ENCODE data around the gene MAPK8. TPM values are rescaled to one million over a fixed set of nuclear protein-coding genes. Genes with fewer than 3 reads are reported as not detected.

MAPK8 gene
- total and polyA plus RNA-seq, 7 experiments from 2014 or later: 22.2 to 63.9 (median 41.9) TPM

- intact Hi-C loops (cut with micrococcal nuclease): no loop called here
- CTCF ChIA-PET: no interaction called here
- Mint-ChIP-seq H3K9me3 (peaks cover 0 to 5% (median 2%) of the 10 kb centered on the region in 11 donors), H3K27me3 (no peaks in the 10 kb centered on the region), H3K4me3 (peak overlapping the region in 8 of 10 donors; percentile 1 to 74 (median 58)), H3K36me3 (peaks cover 7 to 46% (median 15%) of the 10 kb centered on the region in 5 donors), H3K27ac (peak overlapping the region in 6 of 9 donors; percentile 37 to 82 (median 62)), H3K4me1 (peaks cover 7 to 81% (median 74%) of the 10 kb centered on the region in 7 donors)
- H3K27ac ChIP-seq (ENCODE audit: low read depth, low read length): no peak overlapping the region
- POLR2A ChIA-PET: no interaction called here
- H3K9me3 ChIP-seq (ENCODE audit: control insufficient read depth in 2 of 3, low read length in 3 of 3): peaks cover 0 to 3% (median 0%) of the 10 kb centered on the region in 3 experiments
- peaks cover 0 to 5% of the 10 kb centered on the region in 2 donors for H3K4me1 ChIP-seq (ENCODE audit: control insufficient read depth in 2 of 2, insufficient read depth in 2 of 2, low read length in 2 of 2)
- ATAC-seq: peak; percentile 60
- H3K27me3 ChIP-seq (ENCODE audit: control insufficient read depth in 2 of 2, insufficient read depth in 2 of 2, low read length in 2 of 2): no peaks in the 10 kb centered on the region
- no peaks in the 10 kb centered on the region for H3K36me3 ChIP-seq (ENCODE audit: control insufficient read depth in 2 of 3, insufficient read depth in 3 of 3, low read length in 3 of 3)
- no peak overlapping the region for H3K4me3 ChIP-seq (ENCODE audit: low read length)
- peak in 6 of 9 donors; percentile 28 to 56 (median 48) for DNase-seq
Observed at GRCh38 chr10:48330269-48330668, 23.8 kb downstream of the MAPK8 start.

GRCh38 chr10:48331436-48331835, 25.0 kb downstream of the MAPK8 start:
- H3K4me1 Mint-ChIP-seq: peaks cover 7 to 70% (median 63%) of the 10 kb centered on the region in 7 donors

GRCh38 chr10:48332166-48332870, 25.8 kb downstream of the MAPK8 start:
- ATAC-seq (no peak), DNase-seq (no peak)
- H3K27ac Mint-ChIP-seq: peak overlapping the region in 1 of 9 donors; percentile 22
- H3K9me3 Mint-ChIP-seq: peaks cover 0 to 5% (median 3%) of the 10 kb centered on the region in 11 donors
- no peak overlapping the region for H3K27ac ChIP-seq (ENCODE audit: low read depth, low read length)
- H3K4me1 ChIP-seq (ENCODE audit: control insufficient read depth in 2 of 2, insufficient read depth in 2 of 2, low read length in 2 of 2): peaks cover 0 to 5% of the 10 kb centered on the region in 2 donors
- POLR2A ChIA-PET: no interaction called here
- H3K27me3 Mint-ChIP-seq: no peaks in the 10 kb centered on the region
- H3K36me3 ChIP-seq (ENCODE audit: control insufficient read depth in 2 of 3, insufficient read depth in 3 of 3, low read length in 3 of 3): no peaks in the 10 kb centered on the region
- H3K9me3 ChIP-seq (ENCODE audit: control insufficient read depth in 2 of 3, low read length in 3 of 3): peaks cover 0 to 3% (median 0%) of the 10 kb centered on the region in 3 experiments
- no peak overlapping the region for H3K4me3 ChIP-seq (ENCODE audit: low read length)
- H3K27me3 ChIP-seq (ENCODE audit: control insufficient read depth in 2 of 2, insufficient read depth in 2 of 2, low read length in 2 of 2): no peaks in the 10 kb centered on the region
- peaks cover 5 to 46% (median 26%) of the 10 kb centered on the region in 5 donors for H3K36me3 Mint-ChIP-seq
- no peak overlapping the region for H3K4me3 Mint-ChIP-seq
- intact Hi-C loops (cut with micrococcal nuclease): no loop called here
- CTCF ChIA-PET: no interaction called here
- H3K4me1 Mint-ChIP-seq: peaks cover 10 to 69% (median 58%) of the 10 kb centered on the region in 7 donors

More at GRCh38 chr10:48331436-48331835, 25.0 kb downstream of the MAPK8 start:
- peaks cover 5 to 47% (median 21%) of the 10 kb centered on the region in 5 donors for H3K36me3 Mint-ChIP-seq
- Histone ChIP-seq H3K4me1 (ENCODE audit: control insufficient read depth in 2 of 2, insufficient read depth in 2 of 2, low read length in 2 of 2) (peaks cover 0 to 5% of the 10 kb centered on the region in 2 donors), H3K36me3 (ENCODE audit: control insufficient read depth in 2 of 3, insufficient read depth in 3 of 3, low read length in 3 of 3) (no peaks in the 10 kb centered on the region), H3K27ac (ENCODE audit: low read depth, low read length) (no peak overlapping the region), H3K27me3 (ENCODE audit: control insufficient read depth in 2 of 2, insufficient read depth in 2 of 2, low read length in 2 of 2) (no peaks in the 10 kb centered on the region), H3K4me3 (ENCODE audit: low read length) (no peak overlapping the region), H3K9me3 (ENCODE audit: control insufficient read depth in 2 of 3, low read length in 3 of 3) (peaks cover 0 to 3% (median 0%) of the 10 kb centered on the region in 3 experiments)
- H3K4me3 Mint-ChIP-seq: peak overlapping the region in 1 of 10 donors; percentile 56
- no peaks in the 10 kb centered on the region for H3K27me3 Mint-ChIP-seq
- DNase-seq (no peak), ATAC-seq (no peak)
- CTCF ChIA-PET: no interaction called here
- intact Hi-C loops (cut with micrococcal nuclease): no loop called here
- POLR2A ChIA-PET: no interaction called here
- peaks cover 0 to 5% (median 2%) of the 10 kb centered on the region in 11 donors for H3K9me3 Mint-ChIP-seq
- peak overlapping the region in 1 of 9 donors; percentile 62 for H3K27ac Mint-ChIP-seq

GRCh38 chr10:48332871-48333216, 26.4 kb downstream of the MAPK8 start:
- Histone ChIP-seq H3K9me3 (ENCODE audit: control insufficient read depth in 2 of 3, low read length in 3 of 3) (peaks cover 0 to 3% (median 0%) of the 10 kb centered on the region in 3 experiments), H3K4me3 (ENCODE audit: low read length) (no peak overlapping the region), H3K27me3 (ENCODE audit: control insufficient read depth in 2 of 2, insufficient read depth in 2 of 2, low read length in 2 of 2) (no peaks in the 10 kb centered on the region), H3K4me1 (ENCODE audit: control insufficient read depth in 2 of 2, insufficient read depth in 2 of 2, low read length in 2 of 2) (peaks cover 0 to 5% of the 10 kb centered on the region in 2 donors), H3K27ac (ENCODE audit: low read depth, low read length) (no peak overlapping the region), H3K36me3 (ENCODE audit: control insufficient read depth in 2 of 3, insufficient read depth in 3 of 3, low read length in 3 of 3) (no peaks in the 10 kb centered on the region)
- ATAC-seq (no peak), DNase-seq (no peak)
- ChIA-PET POLR2A (no interaction called here), CTCF (no interaction called here)
- Mint-ChIP-seq H3K4me1 (peaks cover 14 to 72% (median 59%) of the 10 kb centered on the region in 7 donors), H3K4me3 (no peak overlapping the region), H3K27me3 (no peaks in the 10 kb centered on the region), H3K9me3 (peaks cover 0 to 6% (median 3%) of the 10 kb centered on the region in 11 donors), H3K27ac (peak overlapping the region in 2 of 9 donors; percentile 20 to 31), H3K36me3 (peaks cover 5 to 51% (median 31%) of the 10 kb centered on the region in 5 donors)
- intact Hi-C loops (cut with micrococcal nuclease): no loop called here

GRCh38 chr10:48333856-48334255, 27.4 kb downstream of the MAPK8 start:
- H3K4me3 ChIP-seq (ENCODE audit: low read length): no peak overlapping the region
- no peak overlapping the region for H3K27ac ChIP-seq (ENCODE audit: low read depth, low read length)
- DNase-seq (no peak), ATAC-seq (no peak)
- intact Hi-C loops (cut with micrococcal nuclease): no loop called here
- peaks cover 13 to 68% (median 57%) of the 10 kb centered on the region in 7 donors for H3K4me1 Mint-ChIP-seq
- ChIA-PET POLR2A (no interaction called here), CTCF (no interaction called here)
- H3K36me3 ChIP-seq (ENCODE audit: control insufficient read depth in 2 of 3, insufficient read depth in 3 of 3, low read length in 3 of 3): no peaks in the 10 kb centered on the region
- H3K36me3 Mint-ChIP-seq: peaks cover 5 to 58% (median 37%) of the 10 kb centered on the region in 5 donors
- H3K9me3 Mint-ChIP-seq: peaks cover 0 to 11% (median 3%) of the 10 kb centered on the region in 11 donors
- no peaks in the 10 kb centered on the region for H3K27me3 ChIP-seq (ENCODE audit: control insufficient read depth in 2 of 2, insufficient read depth in 2 of 2, low read length in 2 of 2)
- no peak overlapping the region for H3K27ac Mint-ChIP-seq
- H3K27me3 Mint-ChIP-seq: no peaks in the 10 kb centered on the region
- peaks cover 0 to 5% of the 10 kb centered on the region in 2 donors for H3K4me1 ChIP-seq (ENCODE audit: control insufficient read depth in 2 of 2, insufficient read depth in 2 of 2, low read length in 2 of 2)
- peaks cover 0 to 3% (median 0%) of the 10 kb centered on the region in 3 experiments for H3K9me3 ChIP-seq (ENCODE audit: control insufficient read depth in 2 of 3, low read length in 3 of 3)
- no peak overlapping the region for H3K4me3 Mint-ChIP-seq

GRCh38 chr10:48335788-48336187, 29.3 kb downstream of the MAPK8 start:
- Mint-ChIP-seq H3K36me3 (peaks cover 5 to 65% (median 44%) of the 10 kb centered on the region in 5 donors), H3K4me1 (peaks cover 5 to 59% (median 44%) of the 10 kb centered on the region in 7 donors), H3K9me3 (peaks cover 0 to 11% (median 3%) of the 10 kb centered on the region in 11 donors), H3K4me3 (no peak overlapping the region), H3K27me3 (no peaks in the 10 kb centered on the region), H3K27ac (no peak overlapping the region)
- CTCF ChIA-PET: no interaction called here
- peaks cover 0 to 3% (median 0%) of the 10 kb centered on the region in 3 experiments for H3K9me3 ChIP-seq (ENCODE audit: control insufficient read depth in 2 of 3, low read length in 3 of 3)
- intact Hi-C loops (cut with micrococcal nuclease): no loop called here
- no peak for ATAC-seq
- POLR2A ChIA-PET: no interaction called here
- H3K4me1 ChIP-seq (ENCODE audit: control insufficient read depth in 2 of 2, insufficient read depth in 2 of 2, low read length in 2 of 2): no peaks in the 10 kb centered on the region
- no peaks in the 10 kb centered on the region for H3K27me3 ChIP-seq (ENCODE audit: control insufficient read depth in 2 of 2, insufficient read depth in 2 of 2, low read length in 2 of 2)
- H3K36me3 ChIP-seq (ENCODE audit: control insufficient read depth in 2 of 3, insufficient read depth in 3 of 3, low read length in 3 of 3): no peaks in the 10 kb centered on the region
- no peak overlapping the region for H3K27ac ChIP-seq (ENCODE audit: low read depth, low read length)
- no peak for DNase-seq
- no peak overlapping the region for H3K4me3 ChIP-seq (ENCODE audit: low read length)

All from naive thymus-derived CD4-positive, alpha-beta T cell (primary cell).